ENCODE results near the gene ARHGEF40.
"Not testable (repeated sequence)": the region's sequence is repeated elsewhere in the genome, so short reads cannot be mapped to it uniquely, and the experiment has no call there.

ARHGEF40 gene

DNA sequence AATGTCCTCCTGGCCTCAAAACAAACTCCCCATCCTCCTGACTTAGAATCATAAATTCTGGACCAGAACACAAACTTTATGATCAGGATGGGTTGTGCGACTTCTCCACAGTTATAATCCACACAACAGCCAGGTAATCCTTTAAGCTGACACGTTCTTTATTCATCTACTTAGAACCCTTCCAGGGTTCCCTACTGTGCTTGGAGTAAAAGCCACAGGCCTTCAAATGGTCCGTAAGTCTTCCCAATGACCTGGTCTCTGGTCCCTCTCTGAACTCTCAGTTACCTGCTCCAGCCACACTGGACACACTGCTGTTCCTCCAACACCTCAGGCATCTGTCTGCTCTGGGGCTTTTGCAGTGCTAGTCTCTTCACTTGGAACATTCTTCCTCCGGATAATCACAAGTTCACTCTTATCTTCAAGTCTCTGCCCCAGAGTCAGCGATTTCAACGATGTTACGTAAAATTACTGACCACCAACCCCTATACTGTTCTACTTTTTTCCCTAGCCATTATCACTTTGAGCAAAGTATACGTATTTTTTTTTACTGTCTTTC, 29.7 kb upstream of the ARHGEF40 start:
- Histone ChIP-seq H3K9ac (ENCODE audit: low read depth, low read length, poor library complexity, severe bottlenecking) (no peak overlapping the region), H3K9me3 (ENCODE audit: insufficient read depth, low read depth, low read length) (no peaks in the 10 kb centered on the region), H2AFZ (ENCODE audit: low read length) (no peak overlapping the region), H3K4me2 (ENCODE audit: low read depth, low read length, poor library complexity, severe bottlenecking) (no peak overlapping the region), H4K20me1 (ENCODE audit: insufficient read depth, low read length, poor library complexity, severe bottlenecking) (no peaks in the 10 kb centered on the region), H3K79me2 (ENCODE audit: insufficient read depth, low read length) (no peaks in the 10 kb centered on the region), H3K36me3 (ENCODE audit: insufficient read depth, low read length) (no peaks in the 10 kb centered on the region), H3F3A (ENCODE audit: low read depth) (no peaks in the 10 kb centered on the region), H3K4me3 (ENCODE audit: low read length, poor library complexity, severe bottlenecking) (no peak overlapping the region), H3K27me3 (ENCODE audit: insufficient read depth, low read length, poor library complexity, severe bottlenecking) (no peaks in the 10 kb centered on the region), H3K4me1 (ENCODE audit: insufficient read depth, low read length, poor library complexity, severe bottlenecking) (peaks cover 32% of the 10 kb centered on the region), H3K9me2 (replicated peaks; ENCODE audit: low read depth, low read length) (no peaks in the 10 kb centered on the region)
- TF ChIP-seq, protein P1, sequence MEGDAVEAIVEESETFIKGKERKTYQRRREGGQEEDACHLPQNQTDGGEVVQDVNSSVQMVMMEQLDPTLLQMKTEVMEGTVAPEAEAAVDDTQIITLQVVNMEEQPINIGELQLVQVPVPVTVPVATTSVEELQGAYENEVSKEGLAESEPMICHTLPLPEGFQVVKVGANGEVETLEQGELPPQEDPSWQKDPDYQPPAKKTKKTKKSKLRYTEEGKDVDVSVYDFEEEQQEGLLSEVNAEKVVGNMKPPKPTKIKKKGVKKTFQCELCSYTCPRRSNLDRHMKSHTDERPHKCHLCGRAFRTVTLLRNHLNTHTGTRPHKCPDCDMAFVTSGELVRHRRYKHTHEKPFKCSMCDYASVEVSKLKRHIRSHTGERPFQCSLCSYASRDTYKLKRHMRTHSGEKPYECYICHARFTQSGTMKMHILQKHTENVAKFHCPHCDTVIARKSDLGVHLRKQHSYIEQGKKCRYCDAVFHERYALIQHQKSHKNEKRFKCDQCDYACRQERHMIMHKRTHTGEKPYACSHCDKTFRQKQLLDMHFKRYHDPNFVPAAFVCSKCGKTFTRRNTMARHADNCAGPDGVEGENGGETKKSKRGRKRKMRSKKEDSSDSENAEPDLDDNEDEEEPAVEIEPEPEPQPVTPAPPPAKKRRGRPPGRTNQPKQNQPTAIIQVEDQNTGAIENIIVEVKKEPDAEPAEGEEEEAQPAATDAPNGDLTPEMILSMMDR (conservative IDR thresholded peaks at IDR 0.05; ENCODE audit: low read length) = 0 out of 2 replicates have a peak, but pooled peaks have one; percentile 5
- no peak for TF ChIP-seq EZH2phosphoT487 (IDR thresholded peaks at IDR 0.05; ENCODE audit: borderline replicate concordance)

- H3K4me1 ChIP-seq (ENCODE audit: insufficient read depth, low read length, poor library complexity, severe bottlenecking) = peaks cover 34% of the 10 kb centered on the region
- H3K9ac ChIP-seq (ENCODE audit: low read depth, low read length, poor library complexity, severe bottlenecking); H3F3A ChIP-seq (ENCODE audit: low read depth); H4K20me1 ChIP-seq (ENCODE audit: insufficient read depth, low read length, poor library complexity, severe bottlenecking); H3K4me3 ChIP-seq (ENCODE audit: low read length, poor library complexity, severe bottlenecking); H3K36me3 ChIP-seq (ENCODE audit: insufficient read depth, low read length); H3K4me2 ChIP-seq (ENCODE audit: low read depth, low read length, poor library complexity, severe bottlenecking); H2AFZ ChIP-seq (ENCODE audit: low read length); H3K9me3 ChIP-seq (ENCODE audit: insufficient read depth, low read depth, low read length); H3K27me3 ChIP-seq (ENCODE audit: insufficient read depth, low read length, poor library complexity, severe bottlenecking); H3K9me2 ChIP-seq (replicated peaks; ENCODE audit: low read depth, low read length); H3K79me2 ChIP-seq (ENCODE audit: insufficient read depth, low read length): not testable (repeated sequence)
Observed at GRCh38 chr14:21040941-21041340, 29.2 kb upstream of the ARHGEF40 start.

DNA sequence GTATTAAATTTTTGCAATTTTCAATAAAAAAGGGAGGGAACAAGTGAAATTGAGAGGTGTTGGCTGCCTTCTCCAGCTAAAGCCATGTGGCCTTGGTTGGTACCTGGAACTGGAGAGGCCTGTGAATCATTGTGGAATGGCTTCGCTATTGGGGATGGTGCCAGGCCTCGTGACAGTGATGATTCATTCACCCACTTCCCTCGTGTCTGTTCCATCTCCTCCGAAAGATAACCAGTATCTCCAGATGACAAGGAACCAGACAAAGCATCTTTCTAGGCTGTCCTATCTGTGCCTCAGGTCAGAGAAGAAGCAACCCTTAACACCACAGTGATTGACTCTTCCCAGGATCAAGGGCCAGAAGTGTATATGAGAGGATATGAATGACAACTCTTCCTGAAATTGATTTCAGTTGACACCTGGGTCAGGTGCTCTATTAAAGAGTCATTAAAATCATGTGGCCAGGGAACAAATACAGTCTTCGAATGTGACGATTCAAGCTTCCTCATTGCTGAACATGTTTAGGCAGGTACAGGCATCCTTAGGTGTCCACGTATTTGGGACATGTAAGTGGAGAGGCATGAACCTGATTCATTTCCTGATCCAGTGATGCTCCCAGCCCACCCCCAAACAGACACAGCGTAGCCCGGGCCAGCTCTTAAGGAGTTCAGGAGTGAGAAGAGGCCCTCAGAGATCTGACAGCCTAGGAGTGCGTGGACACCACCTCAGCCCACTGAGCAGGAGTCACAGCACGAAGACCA, 28.2 kb upstream of the ARHGEF40 start, which contains the start of gene RNASE7:
RNASE7 (plus strand) TSS at position 687 of the 758 bp plus-strand sequence. CDS start 631 bp downstream, outside the sequence.
- Histone ChIP-seq H3K9me3 (ENCODE audit: insufficient read depth, low read depth, low read length) (no peaks in the 10 kb centered on the region), H3K4me3 (ENCODE audit: low read length, poor library complexity, severe bottlenecking) (no peak within 1 kb of the TSS), H2AFZ (ENCODE audit: low read length) (no peak within 1 kb of the TSS), H3K4me2 (ENCODE audit: low read depth, low read length, poor library complexity, severe bottlenecking) (peak within 1 kb of the TSS; percentile 66), H3F3A (ENCODE audit: low read depth) (no peaks in the 10 kb centered on the region), H4K20me1 (ENCODE audit: insufficient read depth, low read length, poor library complexity, severe bottlenecking) (no peaks in the 10 kb centered on the region), H3K9ac (ENCODE audit: low read depth, low read length, poor library complexity, severe bottlenecking) (peak within 1 kb of the TSS; percentile 49), H3K36me3 (ENCODE audit: insufficient read depth, low read length) (no peaks in the 10 kb centered on the region), H3K79me2 (ENCODE audit: insufficient read depth, low read length) (no peaks in the 10 kb centered on the region), H3K27me3 (ENCODE audit: insufficient read depth, low read length, poor library complexity, severe bottlenecking) (no peaks in the 10 kb centered on the region), H3K9me2 (replicated peaks; ENCODE audit: low read depth, low read length) (no peaks in the 10 kb centered on the region), H3K4me1 (ENCODE audit: insufficient read depth, low read length, poor library complexity, severe bottlenecking) (peaks cover 34% of the 10 kb centered on the region)
- TF ChIP-seq EZH2phosphoT487 (IDR thresholded peaks at IDR 0.05; ENCODE audit: borderline replicate concordance) = no peak
- TF ChIP-seq, protein P1 (conservative IDR thresholded peaks at IDR 0.05; ENCODE audit: low read length) = no peak
